Mesothelial cell of epicardium (in vitro differentiated cells): Measurements from ENCODE around the gene GPR62. TPM values are rescaled to one million over a fixed set of nuclear protein-coding genes. Genes with fewer than 3 reads are reported as not detected.

Experiments
- DNase-seq, 2 experiments: peaks; one replicate each; pipeline ENCODE4 v3.0.0; 2021; ENCODE audit warnings: low spot score in 2 of 2; ENCODE audit not compliant: unreplicated experiment in 2 of 2
- H3K27ac Mint-ChIP-seq: 2 replicates; pipeline ENCODE4 v1.8.0; 2021; ENCODE audit warnings: mixed read lengths
- H3K27me3 Mint-ChIP-seq: 2 replicates; pipeline ENCODE4 v1.8.0; 2021; ENCODE audit warnings: low read depth, mixed read lengths
- H3K36me3 Mint-ChIP-seq: 2 replicates; pipeline ENCODE4 v1.8.0; 2021; ENCODE audit warnings: mixed read lengths
- H3K4me1 Mint-ChIP-seq: 2 replicates; pipeline ENCODE4 v1.8.0; 2021; ENCODE audit warnings: mixed read lengths
- H3K4me3 Mint-ChIP-seq: 2 replicates; pipeline ENCODE4 v1.8.0; 2021; ENCODE audit warnings: mild to moderate bottlenecking, moderate library complexity, mixed read lengths
- H3K9me3 Mint-ChIP-seq: 2 replicates; pipeline ENCODE4 v1.8.0; 2021; ENCODE audit warnings: mixed read lengths
- total RNA-seq: library from RNA; stranded (reverse); gene quantifications from 3 replicates; pipeline ENCODE4 v1.2.1, GENCODE V29; 2021
- TF ChIP-seq, protein P1 (sequence below): fragments of 200-600 bp; sonication (generic); IDR thresholded peaks from one replicate; pipeline ENCODE4 v1.5.0; 2021; ENCODE audit warnings: antibody characterized with exemption; ENCODE audit not compliant: unreplicated experiment

The GPR62 gene
- total RNA-seq, 1 donor from 2014 or later: 0.22 TPM

- Mint-ChIP-seq H3K36me3 (peaks cover 17% of the 10 kb centered on the region), H3K4me3 (no peak overlapping the region), H3K27me3 (no peaks in the 10 kb centered on the region), H3K4me1 (no peaks in the 10 kb centered on the region), H3K27ac (no peak overlapping the region), H3K9me3 (no peaks in the 10 kb centered on the region)
- DNase-seq: no peak
- TF ChIP-seq, protein P1, sequence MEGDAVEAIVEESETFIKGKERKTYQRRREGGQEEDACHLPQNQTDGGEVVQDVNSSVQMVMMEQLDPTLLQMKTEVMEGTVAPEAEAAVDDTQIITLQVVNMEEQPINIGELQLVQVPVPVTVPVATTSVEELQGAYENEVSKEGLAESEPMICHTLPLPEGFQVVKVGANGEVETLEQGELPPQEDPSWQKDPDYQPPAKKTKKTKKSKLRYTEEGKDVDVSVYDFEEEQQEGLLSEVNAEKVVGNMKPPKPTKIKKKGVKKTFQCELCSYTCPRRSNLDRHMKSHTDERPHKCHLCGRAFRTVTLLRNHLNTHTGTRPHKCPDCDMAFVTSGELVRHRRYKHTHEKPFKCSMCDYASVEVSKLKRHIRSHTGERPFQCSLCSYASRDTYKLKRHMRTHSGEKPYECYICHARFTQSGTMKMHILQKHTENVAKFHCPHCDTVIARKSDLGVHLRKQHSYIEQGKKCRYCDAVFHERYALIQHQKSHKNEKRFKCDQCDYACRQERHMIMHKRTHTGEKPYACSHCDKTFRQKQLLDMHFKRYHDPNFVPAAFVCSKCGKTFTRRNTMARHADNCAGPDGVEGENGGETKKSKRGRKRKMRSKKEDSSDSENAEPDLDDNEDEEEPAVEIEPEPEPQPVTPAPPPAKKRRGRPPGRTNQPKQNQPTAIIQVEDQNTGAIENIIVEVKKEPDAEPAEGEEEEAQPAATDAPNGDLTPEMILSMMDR: no peak
Measured at GRCh38 chr3:51932471-51933370, 22.5 kb upstream of the GPR62 start.

GRCh38 chr3:51933471-51934138, 21.6 kb upstream of the GPR62 start:
- peak in 1 of 2 experiments; percentile 31 for DNase-seq
- Mint-ChIP-seq H3K36me3 (peaks cover 17% of the 10 kb centered on the region), H3K27me3 (no peaks in the 10 kb centered on the region), H3K27ac (no peak overlapping the region), H3K4me1 (no peaks in the 10 kb centered on the region), H3K9me3 (no peaks in the 10 kb centered on the region), H3K4me3 (no peak overlapping the region)
- TF ChIP-seq, protein P1: no peak

GRCh38 chr3:51934139-51934850, 20.9 kb upstream of the GPR62 start:
- Mint-ChIP-seq H3K4me3 (no peak overlapping the region), H3K27ac (no peak overlapping the region), H3K27me3 (no peaks in the 10 kb centered on the region), H3K36me3 (peaks cover 17% of the 10 kb centered on the region), H3K4me1 (no peaks in the 10 kb centered on the region), H3K9me3 (no peaks in the 10 kb centered on the region)
- TF ChIP-seq, protein P1: no peak
- DNase-seq: peak in 1 of 2 experiments; percentile 11

GRCh38 chr3:51934991-51935885, 19.9 kb upstream of the GPR62 start:
- H3K27me3 Mint-ChIP-seq: no peaks in the 10 kb centered on the region
- H3K27ac Mint-ChIP-seq: no peak overlapping the region
- H3K36me3 Mint-ChIP-seq: peaks cover 17% of the 10 kb centered on the region
- peak in 1 of 2 experiments; percentile 7 for DNase-seq
- H3K9me3 Mint-ChIP-seq: no peaks in the 10 kb centered on the region
- TF ChIP-seq, protein P1: no peak
- no peak overlapping the region for H3K4me3 Mint-ChIP-seq
- peaks cover under 1% of the 10 kb centered on the region for H3K4me1 Mint-ChIP-seq
